Measurements from ENCODE around the gene PRDM10.
"Not testable (repeated sequence)": the region's sequence is repeated elsewhere in the genome, so short reads cannot be mapped to it uniquely, and the experiment has no call there.

Gene PRDM10

DNA sequence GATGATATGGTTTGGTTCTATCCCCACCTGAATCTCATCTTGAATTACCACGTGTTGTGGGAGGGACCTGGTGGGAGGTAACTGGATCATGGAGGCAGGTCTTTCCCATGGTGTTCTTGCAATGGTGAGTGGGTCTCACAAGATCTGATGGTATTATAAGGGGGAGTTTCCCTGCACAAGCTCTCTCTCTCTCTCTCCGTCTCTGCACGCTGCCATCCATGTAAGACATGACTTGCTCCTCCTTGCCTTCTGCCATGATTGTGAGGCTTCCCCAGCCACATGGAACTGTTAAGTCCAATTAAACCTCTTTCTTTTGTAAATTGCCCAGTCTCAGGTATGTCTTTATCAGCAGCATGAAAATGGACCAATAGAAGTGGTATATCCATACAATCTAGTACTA is 13.2 kb upstream of the PRDM10 start:
- DNase-seq (ENCODE audit: low spot score): not testable (repeated sequence)

DNA sequence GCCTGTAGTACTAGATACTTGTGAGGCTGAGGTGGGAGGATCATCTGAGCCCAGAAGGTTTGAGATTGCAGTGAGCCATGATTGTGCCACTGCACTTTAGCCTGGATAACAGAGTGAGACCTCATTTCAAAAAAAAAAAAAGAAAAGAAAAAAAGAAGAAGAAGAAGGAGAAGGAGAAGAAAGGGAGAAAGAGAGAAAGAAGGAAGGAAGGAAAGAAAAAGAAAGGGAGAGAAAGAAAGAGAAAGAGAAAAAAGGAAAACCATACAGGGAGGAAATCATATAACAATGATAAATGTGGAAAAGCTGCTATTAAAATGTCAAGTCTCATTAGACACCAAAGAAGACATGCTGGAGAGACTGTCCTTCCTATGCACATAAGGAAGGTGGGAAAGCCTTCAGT is 5.7 kb upstream of the PRDM10 start:
- no peak for DNase-seq (ENCODE audit: low spot score)

DNA sequence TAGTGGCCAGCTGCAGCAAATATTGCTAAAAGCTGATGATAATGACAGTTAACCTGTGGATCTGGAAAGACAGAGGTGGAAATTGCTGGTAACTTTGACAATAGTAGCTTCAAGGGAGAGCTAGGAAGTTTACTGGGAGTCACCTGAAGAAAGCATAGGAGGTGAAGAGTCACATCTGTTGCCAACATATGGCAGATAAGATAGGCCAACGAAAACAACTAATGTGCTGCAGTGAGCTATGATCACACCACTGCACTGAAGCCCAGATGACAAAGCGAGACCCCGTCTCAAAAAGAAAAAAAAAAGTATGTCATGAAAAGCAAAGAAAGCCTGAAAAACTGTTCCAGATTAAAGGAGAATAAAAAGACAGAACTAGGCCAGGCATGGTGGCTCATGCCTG is 4.3 kb upstream of the PRDM10 start:
- DNase-seq (ENCODE audit: low spot score): no peak

DNA sequence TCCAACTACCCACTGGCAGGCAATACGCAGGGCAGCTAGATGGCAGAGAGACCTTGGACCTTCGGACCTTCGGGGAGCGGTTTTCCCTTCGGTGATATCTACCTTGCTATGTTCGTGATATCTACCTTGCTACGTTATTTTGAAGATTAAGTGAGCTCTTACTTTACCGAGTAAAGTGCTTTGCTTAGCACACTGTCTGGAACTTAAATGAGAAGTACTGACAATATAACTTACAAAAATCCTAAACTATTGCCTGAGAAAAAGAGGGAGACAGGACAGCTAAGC is 1.0 kb upstream of the PRDM10 start:
- DNase-seq (ENCODE audit: low spot score): no peak

DNA sequence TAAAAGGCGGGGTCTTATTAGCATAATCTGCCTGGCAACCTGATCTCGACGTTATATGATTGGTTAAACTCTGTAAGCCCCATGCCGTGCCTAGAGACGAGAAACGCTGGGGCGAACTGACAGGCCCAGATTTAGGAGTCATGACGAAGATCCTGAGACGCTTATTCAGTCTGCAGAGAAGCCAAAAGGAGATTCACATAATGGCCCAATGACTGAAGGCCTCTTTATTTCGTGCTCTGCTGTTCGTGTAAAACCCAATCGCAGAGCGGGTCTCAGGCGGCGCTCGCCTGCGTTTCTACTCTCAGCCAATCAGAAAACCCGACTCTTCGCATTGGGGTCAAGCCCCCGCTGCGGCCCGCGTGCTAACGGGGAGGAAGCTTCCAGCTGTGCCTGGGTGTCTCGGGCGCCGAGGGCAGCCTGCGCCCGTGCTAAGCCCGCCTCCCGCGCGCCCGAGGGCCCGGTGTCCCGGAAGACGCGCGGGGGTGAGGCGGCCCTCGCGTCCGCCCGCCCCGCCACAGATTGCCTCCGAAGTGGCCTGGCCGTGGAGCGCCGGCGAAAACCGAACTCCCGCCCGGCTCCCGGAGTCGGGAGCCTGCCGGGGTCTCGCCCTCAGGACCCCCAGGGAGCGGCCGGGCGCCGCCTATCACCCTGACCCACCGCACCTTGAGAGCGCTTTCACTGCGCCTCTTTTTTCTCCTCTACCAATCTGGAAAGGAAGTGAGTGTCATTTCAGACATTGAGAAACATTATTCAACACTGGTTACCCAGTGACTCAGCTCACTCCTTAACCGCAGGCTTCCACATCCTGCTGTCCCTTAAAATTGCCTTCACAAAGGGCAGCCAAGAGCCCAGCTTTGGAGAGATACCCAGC is 446 bp upstream of the PRDM10 start:
- peak; percentile 98 for DNase-seq (ENCODE audit: low spot score)

DNA sequence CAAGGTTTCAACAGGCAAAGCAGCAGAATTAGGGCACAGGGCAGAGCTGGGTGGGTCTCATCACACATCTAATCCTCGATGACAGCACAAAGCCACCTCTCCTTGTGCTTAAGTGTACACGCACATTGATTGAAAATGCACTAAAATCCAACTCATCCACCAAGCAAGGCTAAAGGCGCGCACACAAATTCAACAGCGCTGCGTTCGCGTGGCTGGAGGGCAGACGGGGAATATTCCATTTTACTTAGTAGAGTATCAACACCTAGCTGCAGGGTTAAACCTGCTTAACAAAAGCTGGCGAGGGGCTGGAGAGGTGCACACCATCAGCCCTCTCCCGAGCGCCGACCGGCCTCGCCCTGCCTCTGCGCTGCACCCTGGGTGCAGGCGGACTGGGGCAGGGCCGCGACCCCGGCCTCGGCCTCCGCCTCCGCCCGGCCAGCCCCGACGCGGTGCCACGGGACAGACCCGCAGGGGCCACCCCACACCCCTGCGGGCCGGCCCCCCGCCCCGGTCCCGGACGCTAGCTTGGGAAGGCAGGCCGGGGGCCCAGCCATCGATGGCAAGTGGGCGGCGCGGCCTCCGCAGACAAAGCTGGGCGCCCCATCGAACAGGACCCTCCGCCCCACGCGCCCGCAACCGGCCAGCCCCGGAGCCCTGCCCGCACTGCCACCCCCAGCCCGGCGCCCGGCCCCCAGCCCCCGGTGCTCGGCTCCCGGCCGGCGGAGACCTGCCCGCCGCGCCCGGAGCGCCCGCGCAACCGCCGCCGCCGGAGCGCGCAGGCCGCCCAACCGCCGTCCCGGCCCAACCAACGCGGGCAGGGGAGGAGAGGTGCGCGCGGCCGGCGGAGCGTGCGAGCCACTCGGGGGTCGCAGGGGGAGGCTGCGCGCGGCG is 929 bp downstream of the PRDM10 start:
- DNase-seq (ENCODE audit: low spot score): peak; percentile 46

DNA sequence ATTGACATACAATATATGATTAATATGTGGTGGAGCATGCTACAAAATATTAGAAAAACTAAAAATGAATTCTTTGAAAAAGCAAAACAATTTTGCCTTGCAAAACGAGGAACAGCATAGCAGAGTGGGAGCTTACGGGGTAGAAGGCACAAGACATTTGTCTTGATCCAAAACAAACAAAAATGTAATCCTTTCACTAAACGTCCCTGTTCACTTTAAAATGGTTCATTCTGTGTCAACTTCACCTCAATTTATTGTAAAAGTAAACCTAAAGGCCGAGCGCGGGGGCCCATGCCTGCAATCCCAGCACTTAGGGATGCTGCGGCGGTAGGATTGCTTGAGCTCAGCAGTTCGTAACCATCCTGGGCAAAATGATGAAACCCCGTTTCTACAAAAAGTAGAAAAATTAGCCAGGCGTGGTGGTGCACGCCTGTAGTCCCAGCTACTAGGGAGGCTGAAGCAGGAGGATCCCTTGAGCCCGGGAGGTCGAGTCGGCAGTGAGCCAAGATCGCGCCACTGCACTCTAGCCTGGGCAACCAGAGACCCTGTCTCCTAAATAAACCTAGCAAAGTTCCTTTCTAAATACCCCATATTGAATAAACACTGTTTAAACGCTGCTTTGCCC is 2.0 kb downstream of the PRDM10 start:
- DNase-seq (ENCODE audit: low spot score): no peak

DNA sequence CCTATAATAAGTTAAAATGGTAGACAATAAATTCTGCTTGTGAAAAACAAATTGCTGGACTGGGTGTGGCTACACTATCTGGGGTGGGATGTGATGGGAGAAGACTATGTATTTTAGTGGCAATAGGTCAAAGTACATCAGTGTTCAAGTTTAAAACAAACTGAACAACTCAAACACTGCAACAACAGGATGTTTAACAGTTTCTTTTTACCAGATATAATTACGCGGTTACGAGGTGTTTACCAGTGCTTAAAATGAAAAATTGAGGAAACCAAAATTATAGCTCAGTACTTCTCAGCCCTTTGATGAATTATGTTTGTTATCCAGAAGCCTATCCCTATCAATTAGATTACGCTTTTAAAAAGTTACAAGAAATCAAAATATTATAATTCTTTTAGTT is 3.2 kb downstream of the PRDM10 start:
- DNase-seq (ENCODE audit: low spot score): peak; percentile 16

DNA sequence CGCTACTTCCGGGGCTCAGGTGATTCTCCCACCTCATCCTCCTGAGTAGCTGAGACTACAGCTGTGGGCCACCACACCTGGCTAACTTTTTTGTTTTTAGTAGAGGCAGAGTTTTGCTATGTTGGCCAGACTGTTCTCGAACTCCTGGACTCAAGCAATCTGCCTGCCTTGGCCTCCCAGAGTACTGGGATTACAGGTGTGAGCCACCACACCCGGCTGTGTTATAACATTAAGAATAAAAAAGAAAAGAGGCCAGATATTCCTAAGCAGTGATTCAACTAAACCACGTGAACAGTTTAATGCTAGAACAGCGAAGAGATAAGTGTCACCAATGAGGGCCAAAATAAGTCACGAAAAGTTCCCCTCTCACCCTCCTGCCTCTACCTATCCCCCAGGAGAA is 3.7 kb downstream of the PRDM10 start:
- DNase-seq (ENCODE audit: low spot score): no peak

DNA sequence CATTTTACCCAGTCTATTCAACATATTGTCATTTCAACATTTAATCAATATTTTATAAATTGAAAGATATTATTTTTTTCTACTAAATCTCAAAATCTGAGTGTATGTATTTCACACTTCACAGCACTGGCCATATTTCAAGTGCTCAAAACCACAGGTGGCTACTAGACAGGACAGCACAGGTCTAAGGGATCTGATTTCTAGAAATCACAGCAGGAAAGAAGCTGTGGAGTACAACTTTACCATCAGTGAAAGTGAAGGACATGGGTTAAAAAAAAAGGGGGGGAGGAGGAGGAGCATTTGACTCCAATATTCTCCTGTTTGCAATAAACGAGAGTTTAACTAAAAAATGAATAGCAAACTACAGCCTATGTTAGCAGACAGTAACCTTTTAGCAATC is 4.5 kb downstream of the PRDM10 start:
- no peak for DNase-seq (ENCODE audit: low spot score)

DNA sequence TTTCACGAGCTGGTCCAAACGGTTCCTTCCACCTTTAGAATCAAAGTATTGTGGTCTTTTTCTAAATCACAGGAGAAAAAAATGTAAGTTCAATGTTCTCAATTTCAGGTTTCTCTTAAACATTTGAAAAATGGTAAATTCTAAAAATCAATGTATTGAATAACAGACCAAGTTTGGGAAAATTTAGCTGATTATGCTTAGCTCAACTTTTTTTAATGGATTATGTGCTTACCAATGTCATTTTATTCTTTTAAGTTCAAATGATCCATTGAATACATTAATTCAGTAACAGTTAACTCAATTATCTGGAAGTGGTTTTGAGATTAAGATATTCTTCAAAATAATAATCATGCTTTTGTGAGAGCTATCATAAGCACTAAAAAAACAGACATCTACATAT is 5.1 kb downstream of the PRDM10 start:
- DNase-seq (ENCODE audit: low spot score): no peak

DNA sequence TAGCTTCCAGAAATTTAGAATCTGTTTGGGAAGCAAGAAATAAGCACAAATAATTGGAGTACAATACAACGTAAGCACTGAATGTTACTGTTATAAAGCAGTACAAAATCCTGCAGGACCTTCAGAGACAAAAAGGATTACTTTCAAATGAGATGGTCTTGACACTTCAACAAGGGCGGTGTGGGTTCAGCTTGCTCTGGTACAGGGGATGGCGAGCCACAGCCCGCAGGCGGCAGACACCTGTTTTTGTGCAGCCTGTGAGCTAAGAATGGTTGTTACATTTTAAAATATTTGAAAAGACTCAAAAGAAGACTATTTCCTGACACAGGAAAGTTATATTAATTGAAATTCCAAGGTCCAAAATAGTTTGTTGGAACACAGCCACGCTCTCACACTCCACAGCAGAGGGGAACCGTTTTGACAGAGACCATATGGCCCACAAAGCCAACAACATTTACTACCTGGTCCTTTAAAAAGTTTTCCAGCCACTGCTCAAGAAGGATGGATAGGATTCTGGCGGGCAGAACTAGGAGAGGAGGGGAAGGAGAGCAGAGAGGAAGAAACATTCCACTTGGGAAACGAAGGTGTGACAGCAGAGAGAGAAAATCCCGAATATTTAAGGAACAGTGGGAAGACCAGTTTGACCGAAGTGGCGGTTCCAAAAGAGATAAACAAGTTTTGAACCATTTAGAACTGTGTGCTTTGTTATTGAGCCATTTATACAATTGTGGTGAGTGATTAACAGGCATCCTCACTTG is 6.3 kb downstream of the PRDM10 start:
- no peak for DNase-seq (ENCODE audit: low spot score)

DNA sequence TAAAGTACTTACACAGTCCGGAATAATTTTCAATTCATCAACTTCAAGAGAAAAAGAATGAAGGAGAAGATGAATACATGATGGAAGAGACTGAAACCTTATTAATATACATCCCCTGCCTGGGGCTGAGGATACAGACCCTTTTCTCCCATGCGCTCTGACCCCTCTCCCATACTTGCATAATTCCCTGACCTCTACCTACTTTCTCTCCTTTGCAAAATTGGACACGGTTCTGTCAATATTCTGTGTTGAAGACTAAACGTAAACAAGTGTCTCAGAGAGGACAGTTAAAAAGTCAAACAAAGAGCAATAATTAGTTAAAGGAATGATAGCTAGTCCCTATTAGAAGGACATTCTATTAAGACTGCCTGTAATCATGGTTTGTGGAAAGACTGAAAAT is 7.5 kb downstream of the PRDM10 start:
- DNase-seq (ENCODE audit: low spot score): no peak

DNA sequence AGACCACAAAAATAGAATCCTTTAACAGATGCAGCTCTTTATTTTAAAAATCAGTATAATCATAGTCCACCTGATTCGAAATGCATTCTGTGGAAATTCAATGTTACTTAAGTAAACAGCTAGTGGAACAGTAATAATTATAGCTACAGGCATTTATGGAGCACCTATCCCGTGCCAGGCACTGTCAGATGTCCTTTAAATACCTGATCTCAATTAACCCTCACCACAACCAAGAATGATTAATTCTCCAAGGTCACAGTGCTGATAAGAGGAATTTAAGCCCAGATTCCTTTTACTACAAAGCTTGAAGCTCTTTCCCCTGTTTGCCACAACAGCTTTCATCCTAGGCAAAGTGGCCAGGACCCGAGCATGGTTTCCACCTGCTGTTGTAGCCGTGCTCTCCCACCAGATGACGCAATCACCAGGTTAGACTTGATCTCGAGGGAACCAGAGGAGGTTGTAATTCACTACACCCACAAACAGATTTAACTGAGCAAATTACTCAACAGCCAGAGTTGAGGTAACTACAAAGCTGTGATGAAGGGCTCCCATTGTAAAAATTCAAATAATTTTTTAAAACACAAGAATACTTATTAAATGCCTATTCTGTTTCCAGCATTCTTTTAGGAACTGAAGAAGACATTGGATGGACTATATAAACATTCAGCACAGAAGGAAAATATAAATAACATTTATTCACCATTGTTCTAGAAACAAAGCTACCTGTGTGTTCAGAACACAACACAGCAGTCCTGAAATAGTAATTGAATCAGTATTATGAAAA is 10.3 kb downstream of the PRDM10 start:
- peak; percentile 90 for DNase-seq (ENCODE audit: low spot score)

DNA sequence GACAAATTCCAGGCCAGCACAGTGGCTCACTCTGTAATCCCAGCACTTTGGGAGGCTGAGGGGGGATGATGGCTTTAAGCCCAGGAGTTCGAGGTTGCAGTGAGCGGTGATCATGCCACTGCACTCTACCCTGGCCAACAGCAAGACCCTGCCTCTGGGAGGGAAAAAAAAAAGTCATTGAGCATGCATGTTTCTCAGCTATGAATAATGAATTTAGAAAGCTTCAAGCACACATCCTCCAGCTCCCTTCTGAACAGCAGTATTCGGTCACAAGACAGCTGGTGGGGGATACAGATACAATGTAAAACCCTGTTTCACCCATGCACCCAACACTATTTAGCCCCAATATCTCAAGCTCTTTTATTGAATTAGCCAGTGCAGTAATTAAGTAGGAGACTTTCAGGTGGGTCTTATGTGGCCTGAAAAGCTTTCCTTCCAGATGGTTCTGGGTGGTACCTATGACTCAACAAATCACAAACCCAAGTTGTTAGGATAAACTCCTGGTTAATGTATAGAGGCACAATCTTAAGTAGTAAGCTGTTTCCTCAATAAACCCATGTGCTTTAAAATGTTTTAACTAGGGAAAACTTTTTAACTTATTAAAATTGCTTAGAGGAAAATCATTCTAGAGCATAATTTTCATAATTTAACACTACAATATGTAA is 13.4 kb downstream of the PRDM10 start:
- DNase-seq (ENCODE audit: low spot score): no peak

DNA sequence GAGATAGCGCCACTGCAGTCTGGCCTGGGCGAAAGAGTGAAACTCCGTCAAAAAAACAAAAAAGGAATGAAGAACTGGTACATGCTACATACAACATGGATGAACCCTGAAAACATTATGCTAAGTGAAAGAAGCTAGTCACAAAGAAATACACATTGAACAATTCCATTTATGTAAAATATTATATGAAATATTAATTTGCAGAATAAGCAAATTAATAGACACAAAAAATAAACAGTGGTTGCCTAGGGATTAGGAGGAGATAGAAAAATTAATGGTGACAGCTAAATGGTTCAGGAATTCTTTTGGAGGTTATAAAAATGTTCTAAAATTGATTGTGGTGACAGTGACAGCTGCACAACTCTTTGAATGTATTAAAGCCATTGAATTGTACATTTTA is 14.7 kb downstream of the PRDM10 start:
- DNase-seq (ENCODE audit: low spot score): no peak

DNA sequence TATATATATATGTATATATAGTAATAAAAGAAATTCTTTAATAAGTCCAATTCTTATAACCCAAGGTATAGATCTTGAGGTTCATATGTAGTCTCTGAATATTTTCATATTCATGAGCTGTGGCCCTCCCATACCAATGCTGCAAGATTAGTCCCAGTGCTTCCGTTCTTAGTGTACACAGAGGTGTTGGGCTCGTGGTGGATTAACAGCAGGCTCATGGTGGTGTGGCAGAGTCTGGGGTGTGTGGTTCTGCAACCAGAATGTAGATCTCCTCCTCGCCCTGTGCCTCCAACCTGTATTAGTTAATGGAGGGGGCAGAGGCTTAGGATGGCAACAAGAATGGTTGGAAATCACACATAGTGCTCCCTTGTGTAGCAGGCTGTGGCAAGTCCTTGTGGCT is 16.8 kb downstream of the PRDM10 start:
- no peak for DNase-seq (ENCODE audit: low spot score)

DNA sequence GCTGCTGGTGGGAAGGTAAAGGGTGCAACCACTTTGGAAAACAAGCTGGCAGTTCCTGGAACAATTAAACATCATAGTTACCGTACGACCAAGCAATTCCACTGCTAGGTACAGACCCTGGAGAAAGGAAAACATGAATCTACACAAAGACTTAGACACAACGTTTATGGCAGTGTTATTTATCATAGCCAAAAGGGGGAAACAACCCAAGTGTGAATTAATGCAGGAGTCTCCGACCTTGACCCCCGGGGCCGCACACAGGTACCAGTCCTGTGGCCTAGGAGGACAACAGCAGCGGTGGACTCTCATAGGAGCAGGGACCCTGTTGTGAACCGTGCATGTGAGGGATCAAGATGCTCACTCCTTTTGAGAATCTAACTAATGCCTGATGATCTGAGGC is 22.5 kb downstream of the PRDM10 start:
- DNase-seq (ENCODE audit: low spot score): no peak

DNA sequence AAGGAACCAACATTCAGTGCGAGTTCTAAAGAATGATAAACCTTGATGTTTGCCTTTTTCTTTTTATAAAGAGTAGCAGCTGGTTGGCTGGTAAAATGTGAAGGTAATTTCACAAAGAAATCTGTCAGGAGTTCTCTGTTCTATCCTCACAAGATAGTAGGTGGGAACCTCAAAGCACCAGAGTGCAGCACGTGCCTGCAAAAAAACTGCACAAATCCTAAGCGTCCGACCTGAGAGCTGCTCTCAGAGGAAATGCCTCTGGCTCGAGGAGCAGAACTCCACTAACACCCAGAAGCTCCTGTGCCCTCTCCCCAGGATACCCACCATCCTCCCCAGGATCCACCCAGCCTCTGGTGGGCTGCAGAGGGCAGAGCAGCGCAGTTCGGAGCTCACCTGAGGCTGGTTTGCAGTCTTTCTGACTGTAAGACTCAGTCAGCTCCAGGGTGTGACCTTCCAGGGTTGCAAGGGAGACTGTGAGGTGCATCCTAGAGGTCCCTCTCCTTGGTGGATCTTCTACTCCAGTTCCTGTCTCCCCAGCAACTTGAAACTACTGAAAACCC is 23.5 kb downstream of the PRDM10 start:
- no peak for DNase-seq (ENCODE audit: low spot score)

DNA sequence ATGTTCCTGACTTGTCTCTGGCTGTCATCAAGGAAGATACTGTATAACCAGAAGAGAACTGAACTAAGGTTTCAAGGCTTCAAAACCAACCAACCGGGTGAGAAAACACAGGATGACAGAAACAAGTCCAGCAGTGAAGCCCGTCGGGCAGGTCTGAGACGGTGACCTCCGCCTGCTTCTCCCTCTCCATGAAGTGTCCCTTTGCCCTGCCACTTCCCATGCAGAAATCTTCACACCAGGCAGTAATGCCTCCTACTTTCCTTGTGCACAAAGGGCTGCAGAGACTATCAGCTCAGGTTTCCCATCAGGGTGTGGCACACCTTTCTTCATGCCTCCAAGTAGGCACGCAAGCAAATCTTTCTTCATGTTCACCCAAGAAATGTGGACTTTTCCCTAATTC is 24.2 kb downstream of the PRDM10 start:
- DNase-seq (ENCODE audit: low spot score): no peak

DNA sequence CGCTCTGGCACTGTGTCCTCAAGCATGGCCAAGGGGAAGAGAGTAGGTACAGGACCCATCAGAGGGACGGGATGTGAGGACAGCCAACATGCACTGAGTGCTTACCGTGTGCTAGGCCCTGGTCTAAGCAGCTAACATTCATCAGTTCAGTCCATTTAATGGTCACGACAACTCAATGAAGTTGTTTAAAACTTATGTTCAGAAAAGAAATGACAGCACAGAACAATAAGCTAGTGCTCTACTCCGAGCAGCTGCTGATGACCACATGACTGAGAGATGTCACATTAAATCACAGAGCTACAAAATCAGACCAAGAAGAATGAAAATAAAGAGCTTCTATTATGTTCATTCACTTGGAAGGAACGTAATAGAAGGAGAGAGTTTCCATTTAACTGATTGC is 26.3 kb downstream of the PRDM10 start:
- no peak for DNase-seq (ENCODE audit: low spot score)

All from SW480 (cell line).